GM21515 (cell line): Measurements from ENCODE around the gene TIMD4.

Experiments used
- ATAC-seq: cut with Tn5 transposase; IDR thresholded peaks from one replicate; pipeline ENCODE4 v1.9.1; 2021; ENCODE audit not compliant: unreplicated experiment

The TIMD4 gene

GRCh38 chr5:156922207-156922792 is 40.7 kb downstream of the TIMD4 start:
- ATAC-seq = peak; percentile 62

- ATAC-seq = peak; percentile 42
Measured at GRCh38 chr5:156920861-156921431, 42.1 kb downstream of the TIMD4 start.

GRCh38 chr5:156920042-156920860 is 42.8 kb downstream of the TIMD4 start:
- ATAC-seq = peak; percentile 47

- no peak for ATAC-seq
Measured at GRCh38 chr5:156918311-156918845, 44.6 kb downstream of the TIMD4 start.

GRCh38 chr5:156914371-156914737 is 48.7 kb downstream of the TIMD4 start:
- ATAC-seq = peak; percentile 21

- peak; percentile 94 for ATAC-seq
Measured at GRCh38 chr5:156913719-156914370, 49.2 kb downstream of the TIMD4 start.

GRCh38 chr5:156913355-156913718 is 49.7 kb downstream of the TIMD4 start:
- ATAC-seq = no peak

GRCh38 chr5:156912869-156913268 is 50.2 kb downstream of the TIMD4 start:
- no peak for ATAC-seq

- ATAC-seq = no peak
Measured at GRCh38 chr5:156909180-156909579, 53.8 kb downstream of the TIMD4 start.

- no peak for ATAC-seq
Measured at GRCh38 chr5:156907667-156908066, 55.4 kb downstream of the TIMD4 start.

- ATAC-seq = no peak
Measured at GRCh38 chr5:156906807-156907206, 56.2 kb downstream of the TIMD4 start.

GRCh38 chr5:156896546-156896945 is 66.5 kb downstream of the TIMD4 start:
- ATAC-seq = no peak

- ATAC-seq = peak; percentile 56
Measured at GRCh38 chr5:156893517-156893916, 69.5 kb downstream of the TIMD4 start.

GRCh38 chr5:156892864-156893263 is 70.2 kb downstream of the TIMD4 start:
- no peak for ATAC-seq

GRCh38 chr5:156892223-156892622 is 70.8 kb downstream of the TIMD4 start:
- ATAC-seq = no peak

- ATAC-seq = no peak
Measured at GRCh38 chr5:156888520-156888919, 74.5 kb downstream of the TIMD4 start.

GRCh38 chr5:156883316-156883875 is 79.6 kb downstream of the TIMD4 start:
- ATAC-seq = no peak

- peak; percentile 96 for ATAC-seq
Measured at GRCh38 chr5:156879665-156880285, 83.3 kb downstream of the TIMD4 start.

- no peak for ATAC-seq
Measured at GRCh38 chr5:156871212-156871611, 91.8 kb downstream of the TIMD4 start.

GRCh38 chr5:156870498-156870839 is 92.6 kb downstream of the TIMD4 start:
- ATAC-seq = no peak
